Astrocyte of the cerebellum (primary cell): ENCODE results near the gene KRTAP2-2.
"Not testable (repeated sequence)": the region's sequence is repeated elsewhere in the genome, so short reads cannot be mapped to it uniquely, and the experiment has no call there.

Experiments used
- DNase-seq: peaks from one replicate; pipeline ENCODE4 v3.0.0-alpha.2; 2011; ENCODE audit warnings: low read depth
- H3K4me3 ChIP-seq: 2 replicates; pipeline ENCODE4 v1.5.1; 2011; ENCODE audit warnings: mild to moderate bottlenecking, low read depth, low read length, moderate library complexity
- CTCF ChIP-seq: IDR thresholded peaks from 2 replicates; pipeline ENCODE4 v1.5.1; 2012; ENCODE audit warnings: low read length, low read depth, moderate library complexity, mild to moderate bottlenecking; ENCODE audit errors: missing control alignments
- in situ Hi-C: cut with HindIII; loops from 2 replicates; pipeline ENCODE4 v1.10.0; 2017; ENCODE audit warnings: low sequenced_read_pairs

Gene KRTAP2-2

DNA sequence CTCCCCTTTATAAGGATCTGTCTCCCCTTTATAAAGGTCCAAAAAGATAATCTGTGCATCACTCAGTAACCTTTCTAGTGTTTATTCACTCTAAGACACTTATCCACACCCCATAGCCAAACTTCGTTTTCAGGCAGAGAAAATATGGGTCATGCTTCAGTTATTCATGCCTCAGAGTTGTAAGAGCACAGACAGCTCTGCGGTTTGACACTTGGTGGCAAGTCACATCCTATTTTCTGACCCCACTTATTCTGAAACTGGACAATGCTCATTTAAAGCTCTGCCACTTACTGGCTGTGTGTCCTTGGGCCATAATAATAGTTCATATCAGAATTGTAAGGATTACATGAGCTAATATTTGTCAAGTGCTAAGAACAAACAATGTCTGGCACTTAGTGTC lies 5.9 kb downstream of the KRTAP2-2 start:
- no peak overlapping the region for H3K4me3 ChIP-seq
- TF ChIP-seq CTCF: no peak
- in situ Hi-C loops: no loop called here
- no peak for DNase-seq

DNA sequence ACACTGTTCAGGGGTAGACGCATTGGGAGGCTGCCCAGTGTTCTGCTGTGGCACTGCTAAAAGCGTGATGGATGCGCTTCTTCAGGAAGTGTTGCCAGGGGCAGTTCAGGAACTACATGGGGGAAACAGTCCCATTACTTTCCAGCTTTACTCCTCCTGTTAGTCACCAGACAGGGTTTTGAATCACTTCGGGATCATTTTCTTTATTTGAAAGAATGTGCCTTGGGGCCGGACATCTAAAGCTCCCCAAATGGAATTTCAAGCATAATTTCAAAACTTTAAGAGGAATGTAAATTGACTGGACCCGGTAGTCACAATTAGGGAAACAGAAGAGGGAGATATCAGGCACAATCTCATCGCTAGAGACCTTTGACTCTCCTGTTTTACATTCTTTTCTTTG lies 6.6 kb downstream of the KRTAP2-2 start:
- DNase-seq: no peak
- H3K4me3 ChIP-seq: no peak overlapping the region
- no peak for TF ChIP-seq CTCF
- in situ Hi-C loops: no loop called here

GRCh38 chr17:41046735-41047465 lies 8.1 kb downstream of the KRTAP2-2 start, which contains the start of gene KRTAP2-1:
TSS of gene KRTAP2-1 (minus strand) at chr17:41047316. CDS start at chr17:41047267, 49 bp downstream.
- H3K4me3 ChIP-seq, DNase-seq, in situ Hi-C loops: not testable (repeated sequence)

DNA sequence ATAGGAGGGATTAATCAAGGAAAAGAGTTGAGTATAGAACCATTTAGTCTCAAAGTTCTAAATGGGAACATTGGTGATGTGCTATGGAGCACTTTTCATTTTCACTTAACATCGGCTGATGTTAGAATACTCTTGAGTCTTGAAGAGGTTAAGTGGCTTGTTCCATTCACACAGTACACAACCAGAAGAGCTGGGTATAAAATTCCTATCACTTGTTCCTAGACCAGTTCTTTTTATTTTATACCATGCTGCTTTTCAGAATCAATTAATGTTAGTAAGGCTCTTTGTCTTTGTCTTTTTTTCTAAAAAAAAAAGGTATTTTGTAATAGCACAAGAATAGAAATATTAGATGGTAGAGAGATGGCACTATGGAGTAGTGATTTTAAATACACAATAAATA lies 12.1 kb downstream of the KRTAP2-2 start:
- in situ Hi-C loops: no loop called here
- no peak for DNase-seq
- TF ChIP-seq CTCF: no peak

DNA sequence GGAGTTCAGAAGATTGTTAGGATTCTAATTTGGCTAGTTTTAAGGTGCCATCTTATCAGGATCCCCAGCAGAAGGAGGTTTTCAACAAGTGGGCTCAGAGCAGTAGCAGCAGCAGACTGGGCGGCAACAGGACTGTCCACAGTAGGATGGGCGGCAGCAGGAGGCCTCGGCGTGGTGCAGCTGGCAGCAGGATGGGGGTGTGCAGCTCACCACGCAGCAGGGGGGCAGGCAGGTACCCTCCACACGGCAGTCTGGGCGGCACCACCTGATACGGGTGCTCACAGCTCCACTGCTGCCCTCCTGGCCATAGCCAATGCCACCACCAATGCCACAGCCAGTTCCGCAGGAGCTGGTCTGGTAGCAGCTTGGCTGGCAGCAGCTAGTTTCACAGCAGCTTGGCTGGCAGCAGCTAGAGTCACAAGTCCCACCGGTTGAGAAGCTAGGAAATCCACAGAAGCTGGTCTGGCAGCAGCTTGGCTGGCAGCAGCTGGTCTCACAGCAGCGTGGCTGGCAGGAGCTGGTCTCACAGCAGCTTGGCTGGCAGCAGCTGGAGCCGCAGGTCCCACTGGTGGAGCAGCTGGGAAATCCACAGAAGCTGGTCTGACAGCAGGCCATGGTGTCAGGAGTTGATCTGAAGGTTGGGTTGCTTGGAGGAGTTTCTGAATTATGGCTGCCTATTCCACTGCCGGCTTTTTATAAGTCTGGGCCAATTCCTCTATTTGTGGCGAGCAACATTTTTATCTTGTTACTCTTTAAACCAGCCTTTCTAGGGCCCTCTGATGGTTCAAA lies 14.1 kb downstream of the KRTAP2-2 start, which contains the start of gene KRTAP1-1:
TSS of gene KRTAP1-1 (minus strand) at position 668 of the 789 bp plus-strand sequence. CDS start at position 615, 53 bp downstream.
- DNase-seq, H3K4me3 ChIP-seq, in situ Hi-C loops: not testable (repeated sequence)

More for the DNA sequence above, 12.1 kb downstream of the KRTAP2-2 start:
- no peak overlapping the region for H3K4me3 ChIP-seq

DNA sequence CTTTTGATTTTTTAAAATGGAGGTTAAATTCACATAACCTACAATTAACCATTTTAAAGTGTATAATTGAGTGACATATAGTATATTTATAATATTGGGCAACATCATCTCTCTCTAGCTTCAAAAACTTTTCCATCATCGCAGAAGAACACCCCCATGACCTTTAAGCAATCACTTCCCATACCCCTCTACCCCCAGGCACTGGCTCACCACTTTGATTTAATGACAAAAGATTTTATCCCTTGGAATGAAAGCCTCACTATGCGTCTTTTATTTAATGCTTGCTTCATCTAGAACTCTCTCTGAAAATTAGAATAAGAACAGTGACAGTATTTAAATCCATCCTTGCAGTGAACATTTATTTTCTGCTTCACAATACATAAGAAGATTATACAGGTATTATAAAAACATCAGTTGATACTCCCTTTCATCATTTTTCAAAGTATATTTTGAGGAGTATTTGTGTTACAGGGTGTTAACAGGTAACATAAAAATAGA lies 17.1 kb downstream of the KRTAP2-2 start:
- no peak for DNase-seq
- no peak for TF ChIP-seq CTCF
- H3K4me3 ChIP-seq: no peak overlapping the region
- in situ Hi-C loops: no loop called here

DNA sequence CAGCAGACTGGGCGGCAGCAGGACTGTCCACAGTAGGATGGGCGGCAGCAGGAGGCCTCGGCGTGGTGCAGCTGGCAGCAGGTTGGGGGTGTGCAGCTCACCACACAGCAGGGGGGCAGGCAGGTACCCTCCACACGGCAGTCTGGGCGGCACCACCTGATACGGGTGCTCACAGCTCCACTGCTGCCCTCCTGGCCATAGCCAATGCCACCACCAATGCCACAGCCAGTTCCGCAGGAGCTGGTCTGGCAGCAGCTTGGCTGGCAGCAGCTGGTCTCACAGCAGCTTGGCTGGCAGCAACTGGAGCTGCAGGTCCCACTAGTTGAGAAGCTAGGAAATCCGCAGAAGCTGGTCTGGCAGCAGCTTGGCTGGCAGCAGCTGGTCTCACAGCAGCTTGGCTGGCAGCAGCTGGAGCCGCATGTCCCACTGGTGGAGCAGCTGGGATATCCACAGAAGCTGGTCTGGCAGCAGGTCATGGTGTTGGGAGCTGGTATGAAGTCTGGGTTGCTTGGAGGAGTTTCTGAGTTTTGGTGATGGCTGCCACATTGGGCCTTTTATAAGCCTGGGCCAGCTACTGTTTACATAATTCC lies 20.6 kb downstream of the KRTAP2-2 start, which contains the start of gene KRTAP1-3:
TSS of gene KRTAP1-3 (minus strand) at position 529 of the 590 bp plus-strand sequence. CDS start at position 476, 53 bp downstream.
- DNase-seq, H3K4me3 ChIP-seq, in situ Hi-C loops: not testable (repeated sequence)
